GM18907 (cell line): Measurements from ENCODE around the gene LRMDA.
A peak's percentile ranks its signal among the peaks of the same experiment; 100 is the strongest.

Source experiments
- ATAC-seq: cut with Tn5 transposase; IDR thresholded peaks from one replicate; pipeline ENCODE4 v1.9.1; 2021; ENCODE audit warnings: mild to moderate bottlenecking, moderate library complexity; ENCODE audit not compliant: unreplicated experiment

LRMDA gene

GRCh38 chr10:76033457-76034196 is 602.2 kb downstream of the LRMDA start:
- ATAC-seq: peak; percentile 49

DNA sequence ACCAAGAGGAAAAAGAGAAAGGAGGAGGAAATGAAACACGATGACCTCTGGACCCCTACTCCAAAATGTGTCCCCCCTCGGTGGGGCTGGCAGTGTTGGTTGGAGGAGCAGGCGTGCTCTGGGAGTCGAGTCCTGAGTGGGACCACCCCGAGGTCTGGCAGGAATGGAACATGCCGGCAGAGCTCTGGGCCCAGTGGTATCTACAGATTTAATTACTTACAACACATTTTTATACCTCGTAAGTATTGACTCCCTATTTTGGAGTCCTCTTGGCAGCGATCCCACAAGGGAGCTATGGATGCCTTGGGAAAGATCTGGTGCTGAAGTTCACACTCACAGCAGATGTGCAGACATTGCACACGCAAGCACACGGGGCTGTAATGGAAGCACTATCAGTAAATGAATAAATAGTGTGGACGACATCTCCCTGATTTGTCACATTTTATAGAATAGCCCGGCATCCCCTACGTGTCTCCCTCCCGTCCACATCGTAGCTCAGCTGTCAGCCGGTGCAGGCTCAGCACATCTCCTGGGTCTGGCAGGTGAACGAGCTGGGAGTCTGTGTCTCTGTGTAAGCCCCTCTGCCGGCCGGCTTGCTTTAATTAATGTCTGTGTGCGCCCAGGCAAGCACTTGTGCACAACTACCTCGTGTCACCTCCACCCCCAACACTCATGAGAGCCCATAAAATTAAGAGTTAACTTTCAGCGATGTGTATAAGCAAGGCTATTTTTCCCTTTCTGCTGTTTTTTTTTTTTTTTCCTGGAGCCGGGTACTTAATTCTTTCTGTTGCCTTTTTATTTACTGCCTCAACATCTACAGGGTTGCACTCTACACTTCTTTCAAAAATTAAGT is 603.2 kb downstream of the LRMDA start:
- no peak for ATAC-seq

GRCh38 chr10:76035206-76036110 is 604.0 kb downstream of the LRMDA start:
- ATAC-seq: no peak

GRCh38 chr10:76036111-76036940 is 604.9 kb downstream of the LRMDA start:
- peak; percentile 83 for ATAC-seq

DNA sequence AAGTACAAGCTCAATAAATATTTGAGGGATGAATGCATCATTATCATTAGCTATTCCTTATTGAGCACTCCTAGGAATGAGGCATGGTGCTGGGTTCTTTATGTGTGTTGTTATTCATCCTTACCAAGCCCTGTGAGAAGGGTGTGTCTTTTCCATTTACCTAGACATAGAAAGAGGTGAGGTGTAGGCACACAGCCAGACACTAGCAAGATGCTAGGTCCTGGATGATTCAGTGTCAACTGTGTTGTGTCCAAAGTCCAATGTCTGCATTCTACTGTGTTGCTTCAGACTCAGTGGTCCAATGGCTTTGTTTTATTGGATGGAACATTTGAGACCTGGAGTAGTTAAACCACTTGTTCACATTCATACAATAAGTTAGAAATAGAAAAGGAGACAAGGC is 605.5 kb downstream of the LRMDA start:
- ATAC-seq: no peak

GRCh38 chr10:76037531-76038155 is 606.2 kb downstream of the LRMDA start:
- no peak for ATAC-seq

GRCh38 chr10:76038696-76039095 is 607.3 kb downstream of the LRMDA start:
- ATAC-seq: no peak

- ATAC-seq: no peak
Observed at GRCh38 chr10:76040107-76040829, 608.8 kb downstream of the LRMDA start.

- ATAC-seq: no peak
Observed at GRCh38 chr10:76040830-76041220, 609.4 kb downstream of the LRMDA start.

DNA sequence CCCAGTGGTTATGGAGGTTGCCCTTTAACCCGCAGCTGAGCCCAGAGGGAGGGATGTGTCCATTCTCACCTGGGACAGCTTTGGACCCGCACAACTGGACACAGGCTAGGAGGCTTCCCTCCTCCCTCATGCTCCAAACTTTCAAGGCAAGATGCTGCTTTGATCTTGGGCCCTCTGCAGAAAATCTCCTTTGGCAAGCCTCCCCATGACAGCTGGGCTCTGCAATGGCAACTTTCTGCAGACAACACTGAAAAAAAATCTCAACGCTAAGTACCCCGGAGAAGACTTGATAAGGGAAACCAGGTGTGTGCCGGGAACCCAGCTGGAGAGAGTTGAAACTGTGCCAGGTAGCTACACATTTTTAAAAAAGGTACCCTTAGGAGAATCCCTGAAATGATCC is 610.1 kb downstream of the LRMDA start:
- ATAC-seq: no peak

- no peak for ATAC-seq
Observed at GRCh38 chr10:76043261-76043660, 611.8 kb downstream of the LRMDA start.

DNA sequence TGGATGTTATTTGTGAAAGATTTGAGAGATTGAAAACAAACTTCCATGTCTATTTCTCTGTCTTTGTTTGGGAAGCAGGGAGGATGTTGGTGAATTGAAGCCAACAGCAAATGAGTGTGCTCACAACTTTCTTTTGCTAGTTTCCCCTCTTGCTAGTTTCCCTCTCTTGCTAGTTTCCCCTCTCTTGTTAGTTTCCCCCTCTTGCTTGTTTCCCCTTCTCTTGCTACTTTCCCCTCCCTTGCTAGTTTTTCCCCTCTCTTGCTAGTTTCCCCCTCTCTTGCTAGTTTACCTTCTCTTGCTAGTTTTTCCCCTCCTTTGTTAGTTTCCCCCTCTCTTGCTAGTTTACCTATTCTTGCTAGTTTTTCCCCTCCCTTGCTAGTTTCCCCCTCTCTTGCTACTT is 613.3 kb downstream of the LRMDA start:
- no peak for ATAC-seq

DNA sequence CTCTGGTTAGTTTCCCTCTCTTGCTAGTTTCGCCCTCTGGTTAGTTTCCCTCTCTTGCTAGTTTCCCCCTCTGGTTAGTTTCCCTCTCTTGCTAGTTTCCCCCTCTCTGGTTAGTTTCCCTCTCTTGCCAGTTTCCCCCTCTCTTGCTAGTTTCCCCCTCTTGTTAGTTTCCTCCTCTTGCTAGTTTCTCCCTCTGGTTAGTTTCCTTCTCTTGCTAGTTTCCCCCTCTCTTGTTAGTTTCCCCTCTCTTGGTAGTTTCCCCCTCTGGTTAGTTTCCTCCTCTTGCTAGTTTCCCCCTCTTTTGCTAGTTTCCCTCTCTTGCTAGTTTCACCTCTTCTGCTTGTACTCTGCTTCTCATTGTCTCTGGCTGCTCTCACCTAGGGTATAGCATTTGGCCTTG is 613.8 kb downstream of the LRMDA start:
- no peak for ATAC-seq

DNA sequence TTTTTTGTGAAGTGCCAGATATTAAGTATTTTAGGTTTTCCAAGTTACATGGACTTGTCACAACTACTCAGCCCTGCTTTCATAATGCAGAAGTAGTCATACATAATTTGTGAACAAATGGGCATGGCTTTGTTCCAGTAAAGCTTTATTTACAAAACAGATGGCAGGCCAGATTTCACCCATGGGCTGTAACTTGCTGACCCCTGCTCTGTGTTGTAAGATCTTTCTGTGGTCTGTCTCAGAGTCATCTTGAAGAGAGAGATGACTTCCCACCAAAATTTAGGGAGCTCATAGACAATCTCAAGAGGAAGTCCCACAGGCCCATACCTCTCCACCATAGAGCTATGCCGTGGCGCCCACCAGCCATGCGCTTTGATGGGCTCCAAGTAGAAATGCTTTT is 616.1 kb downstream of the LRMDA start:
- no peak for ATAC-seq

DNA sequence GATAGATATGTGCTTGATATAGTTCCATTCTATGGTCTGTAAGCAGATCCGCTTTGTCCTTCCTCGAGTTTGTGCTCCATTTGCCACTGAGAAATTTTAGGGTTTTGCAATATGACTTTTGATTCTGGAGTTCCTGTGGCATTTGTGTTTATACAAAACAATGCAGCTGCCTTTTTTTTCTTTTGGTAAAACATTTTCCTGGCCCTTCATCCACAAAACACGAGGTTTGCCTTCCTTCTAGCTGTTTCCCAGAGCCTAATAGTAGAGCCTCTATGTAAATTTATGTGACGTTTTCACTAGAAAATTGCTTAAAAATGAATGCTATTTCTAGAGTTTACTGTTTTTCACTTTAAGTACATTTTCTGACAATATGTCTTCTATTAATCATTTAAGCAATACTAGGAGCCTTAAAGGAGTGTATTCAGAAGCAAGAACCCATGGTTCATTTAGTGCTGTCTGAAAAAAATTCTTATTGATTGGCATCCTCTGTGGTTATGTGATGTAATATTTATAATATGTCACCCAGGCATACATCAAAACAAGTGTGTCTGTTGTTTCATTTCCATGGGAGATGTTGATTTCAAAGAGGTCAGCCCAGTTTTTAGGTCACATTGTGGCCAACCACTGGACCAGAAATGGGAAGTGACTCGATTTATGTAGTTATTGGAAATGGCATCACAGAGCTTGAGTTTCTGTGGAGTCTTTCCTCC is 618.3 kb downstream of the LRMDA start:
- no peak for ATAC-seq

GRCh38 chr10:76050291-76050625 is 618.8 kb downstream of the LRMDA start:
- ATAC-seq: no peak

DNA sequence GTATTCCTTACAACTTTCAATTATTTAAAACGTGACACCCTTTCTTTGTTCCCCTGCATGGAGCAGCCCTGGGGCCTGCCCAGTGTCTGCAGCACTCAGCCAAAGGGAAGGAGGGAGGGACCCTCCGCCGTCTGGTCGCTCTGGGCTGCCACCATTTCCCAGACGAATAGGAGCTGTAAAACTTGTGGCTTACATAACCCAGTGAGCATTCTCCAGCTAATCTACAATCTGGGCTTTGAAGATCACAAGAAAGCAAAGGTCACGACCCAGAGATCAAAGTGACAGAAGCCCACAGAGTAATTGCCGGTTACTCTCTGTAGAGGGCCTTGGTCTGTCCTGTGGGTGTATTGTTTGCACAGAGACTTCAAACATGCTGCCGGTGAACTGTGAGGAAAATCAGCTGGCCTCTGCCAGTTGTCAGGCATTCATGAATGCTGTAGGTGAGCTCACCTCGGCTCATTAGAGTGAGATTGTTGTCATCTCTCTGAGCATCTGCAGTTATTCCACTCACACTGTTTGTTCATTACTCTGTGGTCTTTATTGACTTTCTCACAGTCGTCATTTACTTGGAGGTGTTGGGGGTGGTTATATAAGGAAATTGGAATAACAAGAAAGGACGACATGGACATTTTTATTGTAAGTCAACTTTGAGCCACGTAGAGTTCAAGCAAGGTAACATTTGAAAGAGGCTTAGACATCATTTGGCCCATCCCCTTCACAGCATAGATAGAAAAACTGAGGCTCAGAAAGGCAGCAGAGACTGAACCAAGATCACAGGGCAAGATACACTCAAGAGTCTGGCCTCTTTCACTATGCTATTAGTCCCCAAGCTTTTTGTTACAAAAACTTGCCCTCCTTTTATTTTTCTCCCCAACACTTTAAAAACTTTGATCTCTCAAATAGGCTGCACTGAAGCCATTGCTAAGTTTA is 619.8 kb downstream of the LRMDA start:
- no peak for ATAC-seq
